ENCODE measurements around the gene MTFP1.

The MTFP1 gene

DNA sequence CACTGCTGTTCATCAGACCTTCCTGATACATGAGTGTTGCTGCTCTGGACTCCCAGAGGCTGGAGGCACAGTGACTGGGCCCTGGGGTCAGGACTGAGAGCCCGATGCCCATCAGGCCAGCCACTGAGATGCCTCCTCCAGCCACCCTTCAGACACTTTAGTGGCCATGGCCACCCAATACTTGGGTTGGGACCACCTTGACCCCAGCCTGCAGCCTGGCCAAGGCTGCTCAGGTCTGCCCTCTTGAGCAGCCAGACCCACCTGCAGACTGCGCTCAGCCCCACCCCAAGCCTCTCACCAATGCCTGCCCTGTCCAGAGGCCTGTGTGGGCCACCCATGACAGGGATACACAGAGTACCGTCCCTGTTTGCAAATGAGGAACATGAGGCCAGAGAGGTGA lies 42.5 kb upstream of the MTFP1 start:
- Histone ChIP-seq H3K4me3 (ENCODE audit: low read depth, low read length) (no peak overlapping the region), H3K27me3 (ENCODE audit: insufficient read depth, low read length) (no peaks in the 10 kb centered on the region), H3K36me3 (ENCODE audit: control insufficient read depth in 1 of 2, insufficient read depth in 2 of 2, low read length in 2 of 2) (peaks cover 46 to 48% of the 10 kb centered on the region in 2 experiments), H3K4me1 (ENCODE audit: control insufficient read depth in 1 of 2, insufficient read depth in 2 of 2, low read length in 2 of 2) (peaks cover 5 to 9% of the 10 kb centered on the region in 2 experiments), H3K4ac (ENCODE audit: low read depth, low read length) (no peak overlapping the region), H2BK12ac (ENCODE audit: low read length) (no peak overlapping the region), H3K23ac (ENCODE audit: low read length) (no peak overlapping the region), H3K14ac (ENCODE audit: low read length) (no peak overlapping the region), H4K8ac (ENCODE audit: low read depth, low read length) (no peak overlapping the region), H3K79me2 (ENCODE audit: control insufficient read depth, insufficient read depth, low read length, poor library complexity) (no peaks in the 10 kb centered on the region), H2BK5ac (ENCODE audit: low read depth, low read length, poor library complexity) (no peak overlapping the region), H2AFZ (ENCODE audit: insufficient read depth, low read length, poor library complexity) (no peak overlapping the region), H3K9me3 (ENCODE audit: insufficient read depth, low read depth, low read length) (peaks cover 3% of the 10 kb centered on the region), H2BK120ac (ENCODE audit: insufficient read depth, low read length, poor library complexity) (no peak overlapping the region), H3K4me2 (ENCODE audit: low read length) (no peak overlapping the region), H3K18ac (ENCODE audit: low read length) (no peak overlapping the region), H3K79me1 (ENCODE audit: low read length) (peaks cover 6% of the 10 kb centered on the region), H3K27ac (ENCODE audit: low read depth, low read length) (no peak overlapping the region), H4K12ac (ENCODE audit: low read depth, low read length) (no peak overlapping the region), H2AK5ac (ENCODE audit: low read length) (no peak overlapping the region), H4K91ac (ENCODE audit: low read depth, low read length) (no peak overlapping the region), H3K9ac (ENCODE audit: low read length) (no peak overlapping the region)
- no CpG with 5 or more reads among the region's 3 CpGs for WGBS (ENCODE audit: extremely low coverage, insufficient coverage, insufficient read length)
- no peak for DNase-seq

DNA sequence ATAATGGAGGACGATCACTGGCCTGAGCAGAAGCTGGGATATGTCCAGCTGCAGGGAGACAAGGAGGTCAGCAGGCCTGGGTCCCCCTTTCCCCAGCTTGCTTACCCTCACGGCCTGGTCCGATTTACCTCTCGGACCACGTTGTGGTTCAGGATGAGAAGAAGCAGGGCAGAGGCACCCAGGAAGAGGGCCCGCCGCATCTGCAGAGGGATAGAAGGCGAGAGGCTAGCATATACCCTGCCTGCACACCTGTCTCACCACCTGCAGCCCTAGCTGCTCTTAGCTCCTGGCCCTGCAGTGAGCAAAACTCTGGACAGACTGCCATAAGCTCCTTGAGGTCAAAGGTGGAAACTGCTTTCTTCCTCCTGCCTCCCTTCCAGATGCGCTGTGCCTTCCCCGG lies 39.6 kb upstream of the MTFP1 start:
- H2AFZ ChIP-seq (ENCODE audit: insufficient read depth, low read length, poor library complexity) = no peak overlapping the region
- no peaks in the 10 kb centered on the region for H3K79me2 ChIP-seq (ENCODE audit: control insufficient read depth, insufficient read depth, low read length, poor library complexity)
- no peak overlapping the region for H3K4ac ChIP-seq (ENCODE audit: low read depth, low read length)
- no peak overlapping the region for H3K4me3 ChIP-seq (ENCODE audit: low read depth, low read length)
- no peaks in the 10 kb centered on the region for H3K27me3 ChIP-seq (ENCODE audit: insufficient read depth, low read length)
- H4K12ac ChIP-seq (ENCODE audit: low read depth, low read length) = no peak overlapping the region
- no peak overlapping the region for H3K27ac ChIP-seq (ENCODE audit: low read depth, low read length)
- H4K91ac ChIP-seq (ENCODE audit: low read depth, low read length) = no peak overlapping the region
- H2BK120ac ChIP-seq (ENCODE audit: insufficient read depth, low read length, poor library complexity) = no peak overlapping the region
- no peak overlapping the region for H3K18ac ChIP-seq (ENCODE audit: low read length)
- peaks cover 6% of the 10 kb centered on the region for H3K79me1 ChIP-seq (ENCODE audit: low read length)
- no peak overlapping the region for H3K23ac ChIP-seq (ENCODE audit: low read length)
- no peak overlapping the region for H2BK12ac ChIP-seq (ENCODE audit: low read length)
- no CpG with 5 or more reads among the region's 10 CpGs for WGBS (ENCODE audit: extremely low coverage, insufficient coverage, insufficient read length)
- peaks cover 26% of the 10 kb centered on the region in 2 experiments for H3K36me3 ChIP-seq (ENCODE audit: control insufficient read depth in 1 of 2, insufficient read depth in 2 of 2, low read length in 2 of 2)
- no peak overlapping the region for H3K14ac ChIP-seq (ENCODE audit: low read length)
- H3K9me3 ChIP-seq (ENCODE audit: insufficient read depth, low read depth, low read length) = peaks cover 6% of the 10 kb centered on the region
- H2AK5ac ChIP-seq (ENCODE audit: low read length) = no peak overlapping the region
- peaks cover 5 to 9% of the 10 kb centered on the region in 2 experiments for H3K4me1 ChIP-seq (ENCODE audit: control insufficient read depth in 1 of 2, insufficient read depth in 2 of 2, low read length in 2 of 2)
- DNase-seq = no peak
- no peak overlapping the region for H3K4me2 ChIP-seq (ENCODE audit: low read length)
- H2BK5ac ChIP-seq (ENCODE audit: low read depth, low read length, poor library complexity) = no peak overlapping the region
- H3K9ac ChIP-seq (ENCODE audit: low read length) = no peak overlapping the region
- no peak overlapping the region for H4K8ac ChIP-seq (ENCODE audit: low read depth, low read length)

- peak overlapping the region; percentile 65 for H3K4me2 ChIP-seq (ENCODE audit: low read length)
- H4K12ac ChIP-seq (ENCODE audit: low read depth, low read length) = peak overlapping the region; percentile 72
- no peak overlapping the region for H2BK120ac ChIP-seq (ENCODE audit: insufficient read depth, low read length, poor library complexity)
- H3K4me1 ChIP-seq (ENCODE audit: control insufficient read depth in 1 of 2, insufficient read depth in 2 of 2, low read length in 2 of 2) = peaks cover 5 to 9% of the 10 kb centered on the region in 2 experiments
- H3K4me3 ChIP-seq (ENCODE audit: low read depth, low read length) = peak overlapping the region; percentile 82
- H3K79me2 ChIP-seq (ENCODE audit: control insufficient read depth, insufficient read depth, low read length, poor library complexity) = no peaks in the 10 kb centered on the region
- H2AFZ ChIP-seq (ENCODE audit: insufficient read depth, low read length, poor library complexity) = peak overlapping the region; percentile 53
- no peak for DNase-seq
- H3K14ac ChIP-seq (ENCODE audit: low read length) = peak overlapping the region; percentile 64
- H2AK5ac ChIP-seq (ENCODE audit: low read length) = peak overlapping the region; percentile 87
- H4K91ac ChIP-seq (ENCODE audit: low read depth, low read length) = peak overlapping the region; percentile 89
- peak overlapping the region; percentile 86 for H3K18ac ChIP-seq (ENCODE audit: low read length)
- peaks cover 9% of the 10 kb centered on the region for H3K9me3 ChIP-seq (ENCODE audit: insufficient read depth, low read depth, low read length)
- H3K36me3 ChIP-seq (ENCODE audit: control insufficient read depth in 1 of 2, insufficient read depth in 2 of 2, low read length in 2 of 2) = peaks cover 20% of the 10 kb centered on the region in 2 experiments
- no peaks in the 10 kb centered on the region for H3K27me3 ChIP-seq (ENCODE audit: insufficient read depth, low read length)
- H2BK12ac ChIP-seq (ENCODE audit: low read length) = no peak overlapping the region
- no CpG with 5 or more reads among the region's 10 CpGs for WGBS (ENCODE audit: extremely low coverage, insufficient coverage, insufficient read length)
- no peak overlapping the region for H3K23ac ChIP-seq (ENCODE audit: low read length)
- H3K79me1 ChIP-seq (ENCODE audit: low read length) = peaks cover 6% of the 10 kb centered on the region
- no peak overlapping the region for H2BK5ac ChIP-seq (ENCODE audit: low read depth, low read length, poor library complexity)
- peak overlapping the region; percentile 24 for H3K27ac ChIP-seq (ENCODE audit: low read depth, low read length)
- H4K8ac ChIP-seq (ENCODE audit: low read depth, low read length) = peak overlapping the region; percentile 85
- peak overlapping the region; percentile 42 for H3K9ac ChIP-seq (ENCODE audit: low read length)
- H3K4ac ChIP-seq (ENCODE audit: low read depth, low read length) = peak overlapping the region; percentile 70
These were observed 39.0 kb upstream of the MTFP1 start for GRCh38 chr22:30386608-30386959.

DNA sequence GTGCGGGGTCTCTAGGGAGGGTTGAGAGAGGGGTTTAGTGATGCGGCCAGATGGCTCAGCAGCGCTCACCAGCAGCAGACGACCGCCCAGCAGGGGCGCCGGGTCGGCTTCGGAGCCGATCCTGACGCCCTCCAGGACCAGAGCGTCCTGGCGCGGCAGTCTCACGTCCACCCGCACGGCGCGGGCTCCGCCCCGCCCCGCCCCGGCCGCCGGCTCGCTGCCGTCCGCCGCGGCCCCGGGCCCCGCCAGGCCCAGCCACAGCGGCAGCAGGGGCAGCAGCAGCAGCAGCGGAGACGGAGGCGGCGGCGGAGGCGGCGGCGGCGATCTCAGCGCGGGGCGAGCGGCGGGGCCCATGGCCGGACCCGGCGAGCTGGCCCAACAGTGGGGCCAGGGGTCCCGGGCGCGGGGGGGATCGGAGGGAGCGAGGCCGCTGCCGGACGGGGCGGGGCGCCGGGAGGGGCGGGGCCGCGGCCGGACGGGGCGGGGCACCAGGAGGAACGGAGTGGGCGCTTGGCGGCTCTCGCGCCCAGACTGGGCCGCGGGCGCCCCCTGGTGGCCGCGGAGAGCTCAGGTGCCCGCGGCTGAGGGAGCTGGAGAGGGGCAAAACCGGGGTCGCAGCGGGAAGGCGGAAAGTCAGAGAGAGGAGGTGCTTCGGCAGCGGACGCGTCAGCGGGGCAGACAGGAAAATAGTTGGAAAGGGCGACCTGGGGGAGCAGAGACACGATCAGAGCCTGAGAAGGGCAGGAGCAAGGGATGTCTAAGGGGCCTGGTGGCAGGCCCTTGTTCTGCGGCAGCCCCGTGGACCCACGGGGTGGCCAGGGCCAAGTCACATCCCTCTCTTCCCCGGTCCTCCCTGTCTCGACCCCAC lies 38.4 kb upstream of the MTFP1 start, which contains the start of gene RNF215:
Gene RNF215 (minus strand): TSS at position 452 of the 868 bp plus-strand sequence. CDS start 98 bp downstream, at position 354.
- peaks cover 5 to 9% of the 10 kb centered on the region in 2 experiments for H3K4me1 ChIP-seq (ENCODE audit: control insufficient read depth in 1 of 2, insufficient read depth in 2 of 2, low read length in 2 of 2)
- peak within 1 kb of the TSS; percentile 59 for H2AFZ ChIP-seq (ENCODE audit: insufficient read depth, low read length, poor library complexity)
- peak within 1 kb of the TSS; percentile 71 for H2BK5ac ChIP-seq (ENCODE audit: low read depth, low read length, poor library complexity)
- H4K91ac ChIP-seq (ENCODE audit: low read depth, low read length) = peak within 1 kb of the TSS; percentile 89
- H3K4me3 ChIP-seq (ENCODE audit: low read depth, low read length) = peak within 1 kb of the TSS; percentile 82
- H3K27me3 ChIP-seq (ENCODE audit: insufficient read depth, low read length) = no peaks in the 10 kb centered on the region
- no peaks in the 10 kb centered on the region for H3K79me2 ChIP-seq (ENCODE audit: control insufficient read depth, insufficient read depth, low read length, poor library complexity)
- H2BK120ac ChIP-seq (ENCODE audit: insufficient read depth, low read length, poor library complexity) = peak within 1 kb of the TSS; percentile 53
- H3K23ac ChIP-seq (ENCODE audit: low read length) = no peak within 1 kb of the TSS
- H3K4ac ChIP-seq (ENCODE audit: low read depth, low read length) = peak within 1 kb of the TSS; percentile 70
- WGBS (ENCODE audit: extremely low coverage, insufficient coverage, insufficient read length) = no CpG with 5 or more reads among the region's 95 CpGs
- peak within 1 kb of the TSS; percentile 85 for H4K8ac ChIP-seq (ENCODE audit: low read depth, low read length)
- peaks cover 6% of the 10 kb centered on the region for H3K79me1 ChIP-seq (ENCODE audit: low read length)
- peak within 1 kb of the TSS; percentile 82 for H3K14ac ChIP-seq (ENCODE audit: low read length)
- H4K12ac ChIP-seq (ENCODE audit: low read depth, low read length) = peak within 1 kb of the TSS; percentile 72
- peaks cover 16 to 17% of the 10 kb centered on the region in 2 experiments for H3K36me3 ChIP-seq (ENCODE audit: control insufficient read depth in 1 of 2, insufficient read depth in 2 of 2, low read length in 2 of 2)
- peak within 1 kb of the TSS; percentile 65 for H3K4me2 ChIP-seq (ENCODE audit: low read length)
- peak; percentile 79 to 90 for DNase-seq
- H3K18ac ChIP-seq (ENCODE audit: low read length) = peak within 1 kb of the TSS; percentile 86
- peak within 1 kb of the TSS; percentile 42 for H3K9ac ChIP-seq (ENCODE audit: low read length)
- H3K27ac ChIP-seq (ENCODE audit: low read depth, low read length) = peak within 1 kb of the TSS; percentile 24
- no peak within 1 kb of the TSS for H2BK12ac ChIP-seq (ENCODE audit: low read length)
- H2AK5ac ChIP-seq (ENCODE audit: low read length) = peak within 1 kb of the TSS; percentile 87
- peaks cover 9% of the 10 kb centered on the region for H3K9me3 ChIP-seq (ENCODE audit: insufficient read depth, low read depth, low read length)
